GM21825 (cell line): ENCODE results near the gene ZFAND6.

ENCODE experiments used
- ATAC-seq: cut with Tn5 transposase; IDR thresholded peaks from one replicate; pipeline ENCODE4 v1.9.1; 2021; ENCODE audit warnings: mild to moderate bottlenecking, moderate library complexity; ENCODE audit not compliant: unreplicated experiment

Gene ZFAND6

GRCh38 chr15:80186597-80186996 lies 127.1 kb downstream of the ZFAND6 start:
- no peak for ATAC-seq
